OCI-LY7 (cell line): ENCODE measurements around the gene RBBP7.

Source experiments
- CTCF ChIP-seq: fragments of 200-600 bp; sonication (generic); conservative IDR thresholded peaks from 2 replicates; pipeline ENCODE4 v1.5.1; 2014; ENCODE audit warnings: mild to moderate bottlenecking, antibody characterized with exemption, low read length, moderate library complexity, mixed read lengths
- EZH2phosphoT487 ChIP-seq: fragments of 200-600 bp; sonication (generic); IDR thresholded peaks from 2 replicates; pipeline ENCODE4 v1.6.1; 2018; ENCODE audit warnings: low read depth, borderline replicate concordance, mild to moderate bottlenecking, mixed run types, antibody characterized with exemption, low read length, moderate library complexity, mixed read lengths

- no peak for TF ChIP-seq CTCF
- no peak for TF ChIP-seq EZH2phosphoT487
Observed at GRCh38 chrX:16851827-16852226, 18.3 kb downstream of the RBBP7 start.
